Measurements from ENCODE around the gene TP53BP1.
"Not testable (repeated sequence)": the region's sequence is repeated elsewhere in the genome, so short reads cannot be mapped to it uniquely, and the experiment has no call there.

TP53BP1 gene

DNA sequence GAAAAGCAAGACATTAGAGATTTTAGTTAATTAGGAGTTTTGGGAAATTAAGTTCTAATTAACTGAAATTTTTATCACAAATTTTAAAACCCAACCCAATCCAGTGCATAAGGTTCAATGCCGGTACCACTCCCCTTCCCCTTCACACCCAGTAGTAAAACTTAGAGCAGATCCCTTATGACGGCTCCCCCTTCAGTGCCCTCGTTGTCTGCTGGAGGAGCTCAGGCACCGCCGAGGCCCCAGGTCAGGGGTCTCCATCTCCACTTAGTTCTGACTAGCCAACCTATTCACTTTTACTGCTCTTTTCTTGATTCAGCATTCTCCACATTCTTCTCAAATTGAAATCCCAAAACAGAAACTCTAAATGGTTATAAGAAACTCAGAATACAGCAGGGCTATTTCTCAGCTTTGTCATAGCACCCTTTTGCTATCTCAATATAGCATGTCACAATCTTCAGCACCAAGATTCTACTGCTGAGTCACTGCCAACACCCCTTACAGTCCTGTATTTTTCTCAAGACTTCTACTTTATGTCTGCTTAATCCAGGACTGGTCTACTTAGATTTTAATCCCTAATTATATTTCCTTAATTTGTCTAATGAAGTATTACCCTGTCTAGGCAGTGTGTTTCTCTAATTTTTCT lies 82.3 kb downstream of the TP53BP1 start:
- DNase-seq, result no peak

GRCh38 chr15:43408789-43409188 lies 84.2 kb downstream of the TP53BP1 start:
- DNase-seq, result no peak

GRCh38 chr15:43406808-43407207 lies 86.1 kb downstream of the TP53BP1 start:
- no peak for DNase-seq

GRCh38 chr15:43406189-43406588 lies 86.8 kb downstream of the TP53BP1 start:
- DNase-seq, result no peak

DNA sequence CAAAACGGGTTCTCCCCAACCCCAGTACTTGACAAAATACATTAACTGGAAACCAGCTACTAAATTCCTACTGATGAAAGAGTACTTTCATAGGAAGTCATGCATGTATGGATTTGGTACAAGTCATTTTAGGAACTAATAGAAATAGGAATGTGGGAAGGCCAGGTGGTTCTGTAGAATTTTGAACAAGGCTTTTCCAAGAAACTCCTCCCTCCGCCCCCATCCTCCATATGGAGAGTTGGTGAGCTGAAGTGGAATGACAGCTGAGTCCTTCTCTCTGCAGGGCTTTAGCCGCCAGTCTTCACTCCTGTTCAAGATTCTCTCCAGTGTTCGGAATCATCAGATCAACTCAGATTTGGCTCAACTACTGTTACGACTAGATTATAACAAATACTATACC lies 88.8 kb downstream of the TP53BP1 start:
- DNase-seq, result no peak

GRCh38 chr15:43403616-43404015 lies 89.3 kb downstream of the TP53BP1 start:
- DNase-seq, result no peak

DNA sequence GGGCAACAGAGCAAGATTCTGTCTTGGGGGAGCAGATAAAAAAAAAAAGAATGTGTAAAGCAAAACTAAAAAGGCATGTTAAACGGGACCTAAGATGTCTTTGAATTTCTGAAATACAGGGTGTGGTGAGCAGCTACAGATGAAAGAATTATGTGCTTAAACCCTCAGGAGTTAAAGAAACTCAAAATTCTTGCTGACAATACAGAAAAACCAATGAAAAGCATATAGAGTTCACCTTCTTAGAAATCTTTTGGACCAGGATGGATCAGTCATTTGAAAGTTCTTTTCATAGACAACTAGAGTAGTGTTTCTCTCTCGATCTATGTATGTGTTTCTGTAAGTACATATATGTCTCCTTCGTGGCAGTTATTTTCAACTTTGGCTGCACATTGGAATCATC lies 90.7 kb downstream of the TP53BP1 start:
- DNase-seq, result no peak

DNA sequence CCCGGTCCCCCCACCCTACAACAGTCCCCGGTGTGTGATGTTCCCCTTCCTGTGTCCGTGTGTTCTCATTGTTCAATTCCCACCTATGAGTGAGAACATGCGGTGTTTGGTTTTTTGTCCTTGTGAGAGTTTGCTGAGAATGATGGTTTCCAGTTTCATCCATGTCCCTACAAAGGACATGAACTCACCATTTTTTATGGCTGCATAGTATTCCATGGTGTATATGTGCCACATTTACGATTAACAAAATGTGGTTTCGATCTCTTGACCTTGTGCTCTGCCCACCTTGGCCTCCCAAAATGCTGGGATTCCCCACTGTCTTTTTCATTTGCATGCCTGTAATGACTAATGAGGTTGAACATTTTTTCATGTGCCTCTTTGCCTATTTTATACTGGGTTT lies 99.4 kb downstream of the TP53BP1 start:
- DNase-seq, result not testable (repeated sequence)

DNA sequence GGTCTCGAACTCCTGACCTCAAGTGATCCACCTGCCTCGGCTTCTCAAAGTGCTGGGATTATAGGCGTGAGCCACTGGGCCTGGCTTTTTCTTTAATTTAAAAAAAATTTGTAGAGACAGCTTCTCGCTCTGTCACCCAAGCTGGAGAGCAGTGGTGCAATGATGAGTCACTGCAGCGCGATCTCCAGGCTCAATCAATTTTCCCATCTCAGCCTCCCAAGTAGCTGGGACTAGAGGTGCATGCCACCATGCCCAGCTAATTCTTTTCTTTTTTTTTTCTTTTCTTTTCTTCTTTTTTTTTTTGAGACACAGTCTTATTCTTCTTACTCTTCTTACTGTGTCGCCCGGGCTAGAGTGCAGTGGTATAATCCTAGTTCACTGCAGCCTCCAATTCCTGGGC lies 102.2 kb downstream of the TP53BP1 start:
- no peak for DNase-seq

DNA sequence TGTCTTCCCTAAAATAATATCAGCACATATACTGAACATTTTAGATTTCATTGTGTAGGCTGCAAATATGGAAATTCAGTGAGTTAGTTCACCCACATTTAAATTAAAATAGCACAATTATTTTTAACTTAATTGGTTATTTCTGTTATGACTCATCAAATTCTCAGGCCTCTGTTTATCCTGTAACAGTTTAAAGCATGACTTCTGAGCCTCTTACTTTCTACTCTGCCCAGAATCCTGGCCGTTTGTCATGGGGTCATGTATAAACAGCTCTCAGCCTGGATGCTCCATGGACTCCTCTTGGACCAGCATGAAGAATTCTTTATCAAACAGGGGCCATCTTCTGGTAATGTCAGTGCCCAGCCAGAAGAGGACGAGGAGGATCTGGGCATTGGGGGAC lies 109.9 kb downstream of the TP53BP1 start:
- no peak for DNase-seq

DNA sequence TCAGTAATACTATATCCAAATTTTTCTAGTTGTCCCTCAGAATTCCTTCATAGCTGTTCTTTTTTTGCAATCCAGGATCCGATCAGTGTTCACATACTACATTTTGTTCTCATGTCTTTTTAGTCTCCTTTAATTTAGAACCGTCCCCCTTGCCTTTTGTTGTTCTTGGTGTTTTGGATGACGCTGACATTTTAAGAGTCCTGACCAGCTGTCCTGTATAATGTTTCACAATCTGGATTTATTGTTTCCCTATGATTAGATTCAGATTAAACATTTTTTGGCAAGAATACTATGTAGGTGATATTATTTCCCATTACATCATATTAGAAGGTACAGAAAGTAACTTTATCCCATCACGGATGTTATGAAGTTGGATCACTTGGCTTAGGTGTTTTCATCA lies 110.6 kb downstream of the TP53BP1 start:
- DNase-seq, result no peak

- DNase-seq, result no peak
Observed at GRCh38 chr15:43378601-43379000, 114.4 kb downstream of the TP53BP1 start.

DNA sequence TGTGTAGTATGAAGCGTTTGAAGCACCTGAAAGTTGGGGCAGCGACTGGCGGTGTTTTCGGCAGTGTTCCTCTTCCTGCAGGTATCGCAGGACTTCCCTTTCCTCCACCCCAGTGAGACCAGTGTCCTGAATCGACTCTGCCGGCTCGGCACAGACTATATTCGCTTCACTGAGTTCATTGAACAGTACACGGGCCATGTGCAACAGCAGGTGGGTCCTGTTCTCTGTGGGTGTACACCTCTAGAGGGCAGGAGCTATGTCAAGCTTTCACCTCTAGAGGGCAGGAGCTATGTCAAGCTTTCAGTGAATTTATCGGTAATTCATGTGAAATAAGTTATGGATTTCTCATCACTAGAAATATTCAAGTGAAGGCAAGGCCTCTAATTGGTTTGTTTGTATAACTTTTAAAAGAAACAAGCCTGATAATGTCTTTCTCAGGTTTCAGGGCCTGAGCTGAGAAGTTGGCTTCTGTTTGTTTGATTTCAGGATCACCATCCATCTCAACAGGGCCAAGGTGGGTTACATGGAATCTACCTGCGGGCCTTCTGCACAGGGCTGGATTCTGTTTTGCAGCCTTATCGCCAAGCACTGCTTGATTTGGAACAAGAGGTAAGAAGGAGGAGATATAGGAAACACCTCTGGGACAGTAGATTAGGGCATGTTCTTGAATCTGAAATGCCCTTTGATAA lies 116.8 kb downstream of the TP53BP1 start:
- DNase-seq, result no peak

DNA sequence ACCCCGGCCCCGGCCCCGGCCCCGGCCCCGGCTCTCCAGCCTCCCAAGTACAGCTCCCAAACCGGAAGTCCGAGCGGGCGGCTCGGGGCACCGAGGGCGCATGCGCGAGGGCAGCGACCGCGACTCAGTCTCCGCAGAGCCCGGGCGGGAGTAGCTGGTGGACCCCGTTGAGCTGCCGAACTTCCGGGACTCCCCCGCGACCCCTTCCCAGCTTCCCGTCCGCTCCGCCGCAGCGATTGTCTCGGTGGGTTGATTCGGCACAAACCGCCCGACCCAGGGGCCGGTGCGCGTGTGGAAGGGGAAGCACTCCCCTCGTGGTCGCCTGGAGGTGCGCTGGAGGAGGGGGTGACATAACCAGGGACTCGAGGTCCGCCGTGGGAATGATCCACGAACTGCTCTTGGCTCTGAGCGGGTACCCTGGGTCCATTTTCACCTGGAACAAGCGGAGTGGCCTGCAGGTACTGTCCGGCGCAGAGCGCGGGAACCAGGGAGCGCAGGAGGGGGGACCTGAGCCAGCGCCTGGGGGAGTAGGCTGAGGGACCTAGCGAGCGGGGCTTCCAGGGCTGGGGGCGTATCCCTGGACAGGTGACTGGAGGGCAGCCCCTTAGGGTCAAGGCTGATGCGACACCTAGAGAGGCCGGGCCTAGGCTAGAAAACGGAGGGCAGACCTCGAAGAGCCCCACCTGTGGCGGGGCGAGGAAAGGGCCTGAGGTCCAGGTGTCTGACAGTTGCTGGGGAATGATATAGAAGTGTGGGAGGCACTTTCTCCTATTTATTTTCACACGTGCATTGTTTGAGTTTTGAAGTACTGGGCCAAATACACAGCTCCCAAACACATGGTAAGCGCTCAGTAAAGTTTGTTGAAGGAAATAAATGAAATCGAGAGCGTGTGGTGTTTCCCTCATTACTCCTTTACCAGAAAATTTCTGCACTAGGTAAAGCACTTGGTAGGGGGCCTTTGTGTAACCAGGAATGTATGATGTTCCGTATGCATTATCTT lies 121.7 kb downstream of the TP53BP1 start, which contains the start of the genes TUBGCP4 and ZSCAN29:
Gene TUBGCP4 (plus strand): TSS at position 127 of the 1,000 bp plus-strand sequence. CDS start 254 bp downstream, at position 381.
Gene ZSCAN29 (minus strand): TSS at position 69 of the 1,000 bp plus-strand sequence. CDS start 1,130 bp downstream, outside the sequence.
- peak; percentile 71 for DNase-seq

DNA sequence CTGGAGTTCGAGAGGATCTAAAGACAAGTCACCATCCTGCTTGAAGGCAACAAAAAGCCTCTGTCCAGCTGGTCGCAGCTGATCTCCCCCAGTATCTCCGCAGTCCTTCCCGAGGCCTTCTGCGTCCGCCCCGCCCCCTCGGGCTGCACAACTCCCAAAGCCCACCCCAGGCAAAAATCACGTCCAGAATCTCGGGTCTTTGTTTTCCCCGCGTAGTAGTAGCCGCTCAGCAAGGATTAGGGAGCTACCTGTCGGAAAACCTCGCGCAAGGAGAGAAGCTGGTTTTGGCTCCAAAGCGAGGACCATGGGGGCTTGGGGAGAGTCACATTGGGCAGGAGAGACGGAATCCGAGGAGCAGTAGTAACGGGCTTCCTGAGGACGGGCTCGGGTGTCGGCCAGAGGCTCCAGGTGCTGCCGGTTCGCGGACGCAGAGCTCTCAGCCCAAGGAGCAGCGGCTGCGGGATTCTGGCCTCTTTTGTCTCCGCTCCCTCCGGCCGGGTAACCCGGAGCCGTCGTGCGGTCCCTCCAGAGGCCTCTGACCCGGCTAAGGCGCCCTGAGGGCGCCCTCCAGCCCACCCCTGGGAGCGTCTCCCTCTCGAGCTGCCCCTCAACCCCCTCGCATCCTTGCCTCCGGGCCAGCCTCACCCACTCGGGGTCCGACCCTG lies 122.5 kb downstream of the TP53BP1 start:
- no peak for DNase-seq

- DNase-seq, result no peak
Observed at GRCh38 chr15:43361313-43361903, 131.5 kb downstream of the TP53BP1 start.

GRCh38 chr15:43360821-43361220 lies 132.1 kb downstream of the TP53BP1 start:
- DNase-seq, result no peak
